Measurements from ENCODE around the gene H2AZ1.

Gene H2AZ1

GRCh38 chr4:99934891-99935290 is 15.2 kb downstream of the H2AZ1 start:
- Histone ChIP-seq H3K4me3 (ENCODE audit: severe bottlenecking) (no peak overlapping the region), H3K27ac (ENCODE audit: poor library complexity, severe bottlenecking) (no peak overlapping the region), H3K36me3 (ENCODE audit: low read depth) (peaks cover 44% of the 10 kb centered on the region), H3K4me1 (ENCODE audit: insufficient read depth, poor library complexity, severe bottlenecking) (no peaks in the 10 kb centered on the region), H3K9me3 (ENCODE audit: severe bottlenecking) (peaks cover 8% of the 10 kb centered on the region), H3K27me3 (ENCODE audit: insufficient read depth, poor library complexity, severe bottlenecking) (no peaks in the 10 kb centered on the region)
- no peak for ATAC-seq (ENCODE audit: low read depth)
- DNase-seq (ENCODE audit: low spot score), result no peak
- TF ChIP-seq CTCF (IDR thresholded peaks at IDR 0.05; ENCODE audit: poor library complexity, severe bottlenecking), result no peak

DNA sequence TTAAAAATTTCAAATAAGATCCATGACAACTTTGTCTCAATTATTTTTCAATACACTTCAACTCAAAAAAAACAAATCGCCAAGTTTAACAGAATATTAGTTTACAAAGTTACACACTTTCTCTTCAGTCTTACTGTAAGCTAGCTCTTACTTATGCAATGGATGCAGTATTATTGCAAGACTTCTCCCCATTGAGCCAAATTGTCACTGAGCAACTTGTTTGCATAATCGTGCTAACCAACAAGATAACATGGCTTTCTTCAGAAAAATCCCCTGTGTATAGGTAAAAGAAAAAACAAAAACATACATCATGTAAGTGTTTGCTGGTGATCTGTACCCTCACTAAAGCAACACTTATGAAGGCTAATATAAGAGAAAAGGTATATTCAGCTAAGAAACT is 22.5 kb downstream of the H2AZ1 start:
- ATAC-seq (ENCODE audit: low read depth) (no peak), DNase-seq (ENCODE audit: low spot score) (no peak)
- Histone ChIP-seq H3K4me3 (ENCODE audit: severe bottlenecking) (no peak overlapping the region), H3K9me3 (ENCODE audit: severe bottlenecking) (no peaks in the 10 kb centered on the region), H3K27ac (ENCODE audit: poor library complexity, severe bottlenecking) (no peak overlapping the region), H3K4me1 (ENCODE audit: insufficient read depth, poor library complexity, severe bottlenecking) (no peaks in the 10 kb centered on the region), H3K36me3 (ENCODE audit: low read depth) (peaks cover 67% of the 10 kb centered on the region), H3K27me3 (ENCODE audit: insufficient read depth, poor library complexity, severe bottlenecking) (no peaks in the 10 kb centered on the region)
- no peak for TF ChIP-seq CTCF (IDR thresholded peaks at IDR 0.05; ENCODE audit: poor library complexity, severe bottlenecking)

GRCh38 chr4:99921174-99921573 is 28.9 kb downstream of the H2AZ1 start:
- H3K4me3 ChIP-seq (ENCODE audit: severe bottlenecking), result no peak overlapping the region
- peaks cover 87% of the 10 kb centered on the region for H3K36me3 ChIP-seq (ENCODE audit: low read depth)
- no peaks in the 10 kb centered on the region for H3K27me3 ChIP-seq (ENCODE audit: insufficient read depth, poor library complexity, severe bottlenecking)
- H3K27ac ChIP-seq (ENCODE audit: poor library complexity, severe bottlenecking), result no peak overlapping the region
- no peaks in the 10 kb centered on the region for H3K4me1 ChIP-seq (ENCODE audit: insufficient read depth, poor library complexity, severe bottlenecking)
- DNase-seq (ENCODE audit: low spot score) (no peak), ATAC-seq (ENCODE audit: low read depth) (no peak)
- no peak for TF ChIP-seq CTCF (IDR thresholded peaks at IDR 0.05; ENCODE audit: poor library complexity, severe bottlenecking)
- H3K9me3 ChIP-seq (ENCODE audit: severe bottlenecking), result no peaks in the 10 kb centered on the region

GRCh38 chr4:99918656-99919055 is 31.4 kb downstream of the H2AZ1 start:
- H3K9me3 ChIP-seq (ENCODE audit: severe bottlenecking), result no peaks in the 10 kb centered on the region
- peaks cover 78% of the 10 kb centered on the region for H3K36me3 ChIP-seq (ENCODE audit: low read depth)
- no peak overlapping the region for H3K27ac ChIP-seq (ENCODE audit: poor library complexity, severe bottlenecking)
- no peak overlapping the region for H3K4me3 ChIP-seq (ENCODE audit: severe bottlenecking)
- no peak for TF ChIP-seq CTCF (IDR thresholded peaks at IDR 0.05; ENCODE audit: poor library complexity, severe bottlenecking)
- DNase-seq (ENCODE audit: low spot score), result no peak
- ATAC-seq (ENCODE audit: low read depth), result no peak
- H3K4me1 ChIP-seq (ENCODE audit: insufficient read depth, poor library complexity, severe bottlenecking), result no peaks in the 10 kb centered on the region
- H3K27me3 ChIP-seq (ENCODE audit: insufficient read depth, poor library complexity, severe bottlenecking), result no peaks in the 10 kb centered on the region

- H3K4me3 ChIP-seq (ENCODE audit: severe bottlenecking), result no peak overlapping the region
- ATAC-seq (ENCODE audit: low read depth) (no peak), DNase-seq (ENCODE audit: low spot score) (no peak)
- H3K27me3 ChIP-seq (ENCODE audit: insufficient read depth, poor library complexity, severe bottlenecking), result no peaks in the 10 kb centered on the region
- no peaks in the 10 kb centered on the region for H3K9me3 ChIP-seq (ENCODE audit: severe bottlenecking)
- no peak overlapping the region for H3K27ac ChIP-seq (ENCODE audit: poor library complexity, severe bottlenecking)
- no peak for TF ChIP-seq CTCF (IDR thresholded peaks at IDR 0.05; ENCODE audit: poor library complexity, severe bottlenecking)
- H3K4me1 ChIP-seq (ENCODE audit: insufficient read depth, poor library complexity, severe bottlenecking), result no peaks in the 10 kb centered on the region
- peaks cover 69% of the 10 kb centered on the region for H3K36me3 ChIP-seq (ENCODE audit: low read depth)
Measured at GRCh38 chr4:99917575-99917974, 32.5 kb downstream of the H2AZ1 start.

Data from RWPE2 (cell line).